HFF-Myc (cell line): ENCODE results near the gene TBCD.

ENCODE experiments used
- DNase-seq: peaks from one replicate; pipeline ENCODE4 v3.0.0-alpha.2; 2011; ENCODE audit warnings: low read depth; ENCODE audit errors: extremely low read depth
- H3K4me3 ChIP-seq: replicated peaks from 2 replicates; pipeline ENCODE4 v1.5.1; 2011; ENCODE audit warnings: low read depth, mild to moderate bottlenecking, control low read depth, low read length
- TF ChIP-seq, protein P1 (sequence below): IDR thresholded peaks from 2 replicates; pipeline ENCODE4 v1.5.1; 2012; ENCODE audit warnings: mild to moderate bottlenecking, low read depth, low read length, control low read depth; ENCODE audit errors: missing control alignments

Gene TBCD

DNA sequence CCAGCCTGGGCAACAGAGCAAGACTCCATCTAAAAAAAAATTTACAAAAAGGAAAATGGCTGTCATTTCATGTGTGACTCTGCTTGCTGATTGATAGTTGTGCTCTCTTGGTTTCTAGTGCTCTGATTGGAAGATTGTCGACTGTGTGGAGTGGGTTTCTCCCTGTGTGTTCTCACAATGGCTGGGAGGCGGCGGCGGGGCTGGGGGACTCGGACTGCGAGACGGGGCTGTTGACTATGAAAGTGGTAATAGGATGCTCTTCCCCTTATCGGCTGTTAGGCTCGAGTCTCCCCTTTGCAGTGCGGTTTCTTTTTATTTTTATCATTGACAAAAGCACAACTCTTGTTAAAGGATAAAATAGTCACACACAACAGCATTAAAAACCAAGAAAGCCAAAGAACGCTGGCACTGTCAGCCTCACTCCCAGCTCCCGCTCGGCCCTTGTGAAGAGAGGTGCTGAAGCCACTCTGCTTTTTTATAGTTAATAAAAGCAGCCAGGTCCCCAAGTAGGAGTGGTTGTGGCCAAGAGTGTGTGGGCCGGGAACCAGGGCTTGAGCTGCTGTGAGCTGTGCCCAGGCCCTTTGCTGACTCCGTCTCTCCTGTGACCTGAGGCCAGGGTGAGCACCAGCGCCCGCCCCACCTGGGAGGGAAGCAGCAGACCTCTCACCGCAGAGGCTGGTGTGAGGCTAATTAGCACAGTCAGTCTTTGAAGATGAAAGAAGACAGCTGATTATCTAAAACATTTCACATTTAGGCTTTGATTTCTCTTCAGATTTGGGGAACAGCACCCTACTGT, 36.5 kb downstream of the TBCD start:
- TF ChIP-seq, protein P1, sequence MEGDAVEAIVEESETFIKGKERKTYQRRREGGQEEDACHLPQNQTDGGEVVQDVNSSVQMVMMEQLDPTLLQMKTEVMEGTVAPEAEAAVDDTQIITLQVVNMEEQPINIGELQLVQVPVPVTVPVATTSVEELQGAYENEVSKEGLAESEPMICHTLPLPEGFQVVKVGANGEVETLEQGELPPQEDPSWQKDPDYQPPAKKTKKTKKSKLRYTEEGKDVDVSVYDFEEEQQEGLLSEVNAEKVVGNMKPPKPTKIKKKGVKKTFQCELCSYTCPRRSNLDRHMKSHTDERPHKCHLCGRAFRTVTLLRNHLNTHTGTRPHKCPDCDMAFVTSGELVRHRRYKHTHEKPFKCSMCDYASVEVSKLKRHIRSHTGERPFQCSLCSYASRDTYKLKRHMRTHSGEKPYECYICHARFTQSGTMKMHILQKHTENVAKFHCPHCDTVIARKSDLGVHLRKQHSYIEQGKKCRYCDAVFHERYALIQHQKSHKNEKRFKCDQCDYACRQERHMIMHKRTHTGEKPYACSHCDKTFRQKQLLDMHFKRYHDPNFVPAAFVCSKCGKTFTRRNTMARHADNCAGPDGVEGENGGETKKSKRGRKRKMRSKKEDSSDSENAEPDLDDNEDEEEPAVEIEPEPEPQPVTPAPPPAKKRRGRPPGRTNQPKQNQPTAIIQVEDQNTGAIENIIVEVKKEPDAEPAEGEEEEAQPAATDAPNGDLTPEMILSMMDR = no peak
- no peak overlapping the region for H3K4me3 ChIP-seq
- DNase-seq = no peak

DNA sequence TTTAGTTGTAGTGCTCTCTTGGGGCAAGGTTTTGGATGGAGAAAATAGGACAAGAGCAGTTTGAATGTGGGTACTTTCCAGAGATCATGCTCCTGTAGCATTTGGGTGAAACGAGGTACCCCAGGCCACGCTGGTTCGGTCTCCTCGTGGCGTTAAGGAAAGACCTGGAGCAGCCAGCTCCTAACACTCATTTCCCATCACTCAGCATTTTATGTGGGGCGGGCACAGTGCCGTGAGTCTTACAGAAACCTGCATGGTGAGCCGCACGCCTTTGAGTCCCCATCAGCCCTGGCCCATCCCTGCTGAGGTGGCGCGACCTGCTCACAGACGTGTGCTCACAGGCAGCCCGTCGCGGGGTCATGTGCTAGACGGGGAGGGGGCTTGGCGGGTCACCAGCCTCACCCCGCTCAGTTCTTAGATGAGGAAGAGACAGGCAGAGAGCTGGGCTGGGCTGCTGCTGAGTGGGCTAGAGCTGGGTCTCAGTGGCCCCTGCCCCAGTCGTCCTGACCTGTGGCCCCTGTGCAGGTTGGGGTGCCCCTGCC, 37.3 kb downstream of the TBCD start:
- no peak overlapping the region for H3K4me3 ChIP-seq
- DNase-seq = no peak
- TF ChIP-seq, protein P1 = no peak

DNA sequence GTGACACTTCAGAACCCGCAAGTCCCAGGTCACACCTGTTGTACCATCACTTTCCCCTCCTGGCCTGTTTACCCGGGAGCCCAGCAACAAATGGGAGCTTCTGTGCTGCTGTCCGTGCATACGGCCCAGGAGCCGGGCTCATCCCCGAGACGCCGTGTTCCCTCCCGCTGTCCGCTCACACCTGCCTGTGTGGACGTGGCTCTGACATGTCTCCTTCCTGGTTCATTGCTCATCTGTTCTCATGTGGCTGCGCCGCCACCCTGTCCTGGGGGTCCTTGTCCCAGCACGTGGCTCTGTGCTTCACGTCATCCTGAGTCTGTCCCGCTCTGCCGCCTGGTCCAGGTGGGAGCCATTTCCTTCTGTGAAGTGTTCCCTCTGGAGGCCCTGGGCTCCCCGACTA, 37.9 kb downstream of the TBCD start:
- TF ChIP-seq, protein P1 = no peak
- H3K4me3 ChIP-seq = no peak overlapping the region
- no peak for DNase-seq

DNA sequence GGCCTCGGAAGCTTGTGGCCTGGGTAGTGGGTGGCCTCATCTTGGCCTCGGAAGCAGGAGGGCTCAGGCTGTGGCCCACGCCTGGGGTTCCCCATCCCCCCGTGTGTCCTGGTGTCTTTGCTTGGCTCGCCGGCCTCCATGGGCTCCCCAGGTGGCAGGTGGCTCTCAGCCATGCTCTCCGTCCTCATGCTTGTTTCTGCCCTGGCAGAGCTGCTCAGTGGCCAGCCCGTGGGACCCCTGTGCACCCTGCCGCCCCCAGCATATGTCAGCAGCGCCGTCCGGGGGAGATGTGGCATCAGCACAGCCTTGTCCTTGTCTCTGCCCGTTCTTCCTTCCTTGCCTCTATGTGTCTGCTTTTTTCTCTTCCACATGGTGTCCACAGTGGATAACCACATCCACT, 38.5 kb downstream of the TBCD start:
- no peak overlapping the region for H3K4me3 ChIP-seq
- no peak for DNase-seq
- TF ChIP-seq, protein P1 = no peak

DNA sequence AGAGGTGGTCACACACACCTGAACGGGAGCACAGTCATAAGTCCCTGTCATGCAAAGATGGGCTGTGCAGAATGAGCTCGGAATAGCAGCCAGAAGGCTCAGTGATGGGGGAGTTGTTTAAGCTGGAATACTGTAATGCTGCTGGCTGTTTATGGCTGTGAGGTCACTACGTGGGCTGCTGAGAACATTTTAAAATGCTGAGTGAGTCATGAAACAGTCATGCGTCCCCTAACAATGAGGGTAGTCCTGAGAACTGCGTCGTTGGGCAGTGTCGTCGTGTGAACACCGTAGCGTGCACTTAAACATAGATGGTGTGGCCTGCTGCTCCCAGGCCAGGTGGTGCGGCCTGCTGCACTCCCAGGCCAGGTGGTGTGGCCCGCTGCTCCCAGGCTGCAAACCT, 39.7 kb downstream of the TBCD start:
- TF ChIP-seq, protein P1 = no peak
- DNase-seq = peak; percentile 66
- no peak overlapping the region for H3K4me3 ChIP-seq

DNA sequence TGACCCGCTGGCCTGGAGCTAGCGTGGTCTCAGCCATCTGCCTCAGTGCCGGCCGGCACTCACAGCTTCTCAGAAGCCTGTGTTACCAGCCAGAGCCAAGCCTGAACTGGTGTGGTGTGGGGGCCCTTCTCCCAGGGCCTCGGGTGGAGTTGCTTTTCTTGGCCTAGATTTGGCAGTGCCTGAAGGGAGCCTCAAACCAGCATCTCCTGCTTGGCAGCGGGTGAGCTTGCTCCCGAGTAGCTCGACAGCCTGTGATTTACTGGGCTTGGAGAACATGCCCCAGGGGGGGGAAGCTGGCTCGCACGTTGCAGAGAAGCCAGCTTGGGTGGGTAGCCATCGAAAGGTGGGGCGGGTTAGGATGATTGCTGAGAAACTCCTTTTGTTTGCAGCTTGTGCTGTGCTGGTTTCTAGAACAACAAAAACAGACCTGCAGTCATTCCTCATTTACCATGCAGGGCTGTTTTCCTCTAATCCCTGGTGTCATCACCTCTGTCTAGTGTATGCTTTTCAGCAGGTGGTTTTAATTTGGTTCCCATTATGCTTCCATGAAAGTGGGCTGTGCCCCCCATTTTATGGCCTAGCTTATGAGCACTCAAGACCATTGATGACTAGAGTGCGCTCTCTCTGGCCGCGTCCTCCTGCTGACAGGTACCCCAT, 42.2 kb downstream of the TBCD start:
- TF ChIP-seq, protein P1 = no peak
- DNase-seq = peak; percentile 65
- no peak overlapping the region for H3K4me3 ChIP-seq
